ENCODE measurements around the gene GRK1.

The GRK1 gene

GRCh38 chr13:113628291-113629270 is 38.4 kb upstream of the GRK1 start:
- Mint-ChIP-seq H3K27me3 (no peaks in the 10 kb centered on the region), H3K4me3 (no peak overlapping the region), H3K9me3 (no peaks in the 10 kb centered on the region), H3K36me3 (peaks cover 68 to 78% of the 10 kb centered on the region in 2 donors), H3K27ac (no peak overlapping the region), H3K4me1 (no peaks in the 10 kb centered on the region)
- no peak for ATAC-seq (replicated peaks)
- no peak for DNase-seq

GRCh38 chr13:113629866-113630265 is 37.2 kb upstream of the GRK1 start:
- no peaks in the 10 kb centered on the region for H3K9me3 Mint-ChIP-seq
- DNase-seq, result no peak
- H3K27ac Mint-ChIP-seq, result no peak overlapping the region
- H3K36me3 Mint-ChIP-seq, result peaks cover 72 to 78% of the 10 kb centered on the region in 2 donors
- H3K27me3 Mint-ChIP-seq, result no peaks in the 10 kb centered on the region
- no peak for ATAC-seq (replicated peaks)
- no peak overlapping the region for H3K4me3 Mint-ChIP-seq
- no peaks in the 10 kb centered on the region for H3K4me1 Mint-ChIP-seq

- Mint-ChIP-seq H3K4me1 (no peaks in the 10 kb centered on the region), H3K27me3 (no peaks in the 10 kb centered on the region), H3K9me3 (no peaks in the 10 kb centered on the region), H3K36me3 (peaks cover 71 to 78% of the 10 kb centered on the region in 2 donors), H3K4me3 (no peak overlapping the region), H3K27ac (no peak overlapping the region)
- no peak for DNase-seq
- no peak for ATAC-seq (replicated peaks)
These were observed 36.7 kb upstream of the GRK1 start for GRCh38 chr13:113630296-113630695.

- DNase-seq (no peak), ATAC-seq (replicated peaks) (no peak)
- H3K27me3 Mint-ChIP-seq, result no peaks in the 10 kb centered on the region
- H3K27ac Mint-ChIP-seq, result no peak overlapping the region
- no peaks in the 10 kb centered on the region for H3K4me1 Mint-ChIP-seq
- H3K9me3 Mint-ChIP-seq, result no peaks in the 10 kb centered on the region
- H3K36me3 Mint-ChIP-seq, result peaks cover 71 to 77% of the 10 kb centered on the region in 2 donors
- H3K4me3 Mint-ChIP-seq, result no peak overlapping the region
These were observed 36.2 kb upstream of the GRK1 start for GRCh38 chr13:113630804-113631203.

GRCh38 chr13:113631341-113632095 is 35.5 kb upstream of the GRK1 start:
- Mint-ChIP-seq H3K9me3 (no peaks in the 10 kb centered on the region), H3K4me1 (no peaks in the 10 kb centered on the region), H3K4me3 (no peak overlapping the region), H3K27ac (no peak overlapping the region), H3K27me3 (no peaks in the 10 kb centered on the region), H3K36me3 (peaks cover 73 to 78% of the 10 kb centered on the region in 2 donors)
- DNase-seq (no peak), ATAC-seq (replicated peaks) (no peak)

- no peak for ATAC-seq (replicated peaks)
- Mint-ChIP-seq H3K36me3 (peaks cover 75 to 81% of the 10 kb centered on the region in 2 donors), H3K27ac (peak overlapping the region; percentile 71), H3K4me3 (no peak overlapping the region), H3K27me3 (no peaks in the 10 kb centered on the region), H3K9me3 (no peaks in the 10 kb centered on the region), H3K4me1 (no peaks in the 10 kb centered on the region)
- DNase-seq, result no peak
These were observed 34.1 kb upstream of the GRK1 start for GRCh38 chr13:113632706-113633484.

GRCh38 chr13:113633485-113633873 is 33.5 kb upstream of the GRK1 start:
- DNase-seq, result no peak
- Mint-ChIP-seq H3K9me3 (no peaks in the 10 kb centered on the region), H3K27me3 (no peaks in the 10 kb centered on the region), H3K36me3 (peaks cover 75 to 80% of the 10 kb centered on the region in 2 donors), H3K27ac (no peak overlapping the region), H3K4me1 (no peaks in the 10 kb centered on the region), H3K4me3 (no peak overlapping the region)
- ATAC-seq (replicated peaks), result no peak

GRCh38 chr13:113634279-113635047 is 32.6 kb upstream of the GRK1 start:
- Mint-ChIP-seq H3K27ac (no peak overlapping the region), H3K27me3 (no peaks in the 10 kb centered on the region), H3K9me3 (no peaks in the 10 kb centered on the region), H3K4me3 (no peak overlapping the region), H3K4me1 (no peaks in the 10 kb centered on the region), H3K36me3 (peaks cover 72 to 77% of the 10 kb centered on the region in 2 donors)
- ATAC-seq (replicated peaks) (no peak), DNase-seq (no peak)

- Mint-ChIP-seq H3K9me3 (no peaks in the 10 kb centered on the region), H3K4me1 (no peaks in the 10 kb centered on the region), H3K27ac (no peak overlapping the region), H3K27me3 (no peaks in the 10 kb centered on the region), H3K36me3 (peaks cover 74 to 78% of the 10 kb centered on the region in 2 donors), H3K4me3 (no peak overlapping the region)
- DNase-seq (no peak), ATAC-seq (replicated peaks) (no peak)
These were observed 32.0 kb upstream of the GRK1 start for GRCh38 chr13:113635048-113635420.

GRCh38 chr13:113635709-113636108 is 31.3 kb upstream of the GRK1 start:
- no peak overlapping the region for H3K4me3 Mint-ChIP-seq
- no peak for ATAC-seq (replicated peaks)
- no peaks in the 10 kb centered on the region for H3K9me3 Mint-ChIP-seq
- no peaks in the 10 kb centered on the region for H3K27me3 Mint-ChIP-seq
- no peak for DNase-seq
- H3K27ac Mint-ChIP-seq, result no peak overlapping the region
- no peaks in the 10 kb centered on the region for H3K4me1 Mint-ChIP-seq
- peaks cover 78 to 84% of the 10 kb centered on the region in 2 donors for H3K36me3 Mint-ChIP-seq

GRCh38 chr13:113636266-113636963 is 30.6 kb upstream of the GRK1 start:
- no peak overlapping the region for H3K4me3 Mint-ChIP-seq
- H3K36me3 Mint-ChIP-seq, result peaks cover 77 to 84% of the 10 kb centered on the region in 2 donors
- no peaks in the 10 kb centered on the region for H3K9me3 Mint-ChIP-seq

GRCh38 chr13:113637262-113638160 is 29.5 kb upstream of the GRK1 start:
- H3K27ac Mint-ChIP-seq, result no peak overlapping the region
- H3K9me3 Mint-ChIP-seq, result peaks cover 0 to 4% of the 10 kb centered on the region in 2 donors
- no peak for ATAC-seq (replicated peaks)
- H3K4me3 Mint-ChIP-seq, result no peak overlapping the region
- DNase-seq, result no peak
- H3K4me1 Mint-ChIP-seq, result peaks cover 7 to 12% of the 10 kb centered on the region in 2 donors
- peaks cover 79 to 87% of the 10 kb centered on the region in 2 donors for H3K36me3 Mint-ChIP-seq
- H3K27me3 Mint-ChIP-seq, result no peaks in the 10 kb centered on the region

More at GRCh38 chr13:113636266-113636963, 30.6 kb upstream of the GRK1 start:
- H3K4me1 Mint-ChIP-seq, result peaks cover 0 to 1% of the 10 kb centered on the region in 2 donors
- DNase-seq, result no peak
- ATAC-seq (replicated peaks), result no peak
- no peak overlapping the region for H3K27ac Mint-ChIP-seq
- H3K27me3 Mint-ChIP-seq, result no peaks in the 10 kb centered on the region

Data from stimulated activated naive B cell treated with anti-CD40 and anti-IgM and Interleukin-4, amounts not matched to agents 10 μg/mL and 1 μg/mL and 100 μg/mL, for 72 hours (primary cell).